GM21529 (cell line): ENCODE measurements around the gene NBPF9.
"Not testable (repeated sequence)": the region's sequence is repeated elsewhere in the genome, so short reads cannot be mapped to it uniquely, and the experiment has no call there.

Experiments used
- ATAC-seq: cut with Tn5 transposase; IDR thresholded peaks from one replicate; pipeline ENCODE4 v1.9.1; 2021; ENCODE audit not compliant: unreplicated experiment

NBPF9 gene

DNA sequence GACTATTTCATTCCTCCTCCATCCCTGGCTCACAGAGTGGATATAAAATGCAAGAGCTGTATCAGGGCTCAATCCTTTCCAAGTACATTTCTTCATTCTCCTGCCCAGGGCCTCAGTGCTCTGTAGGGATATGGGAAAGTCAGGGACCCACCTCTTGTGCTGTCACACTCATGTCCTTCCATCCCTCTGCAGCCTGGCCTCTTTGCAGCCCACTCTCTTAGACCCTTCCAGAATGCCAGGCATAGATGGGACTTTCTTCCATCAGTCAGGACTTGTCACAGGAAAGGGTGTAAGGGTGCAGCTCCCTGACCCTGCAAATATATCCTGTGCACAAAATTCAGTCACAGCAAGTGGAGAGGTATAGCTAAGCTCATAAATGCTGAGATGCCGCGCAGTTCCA, 86.7 kb downstream of the NBPF9 start:
- not testable (repeated sequence) for ATAC-seq

DNA sequence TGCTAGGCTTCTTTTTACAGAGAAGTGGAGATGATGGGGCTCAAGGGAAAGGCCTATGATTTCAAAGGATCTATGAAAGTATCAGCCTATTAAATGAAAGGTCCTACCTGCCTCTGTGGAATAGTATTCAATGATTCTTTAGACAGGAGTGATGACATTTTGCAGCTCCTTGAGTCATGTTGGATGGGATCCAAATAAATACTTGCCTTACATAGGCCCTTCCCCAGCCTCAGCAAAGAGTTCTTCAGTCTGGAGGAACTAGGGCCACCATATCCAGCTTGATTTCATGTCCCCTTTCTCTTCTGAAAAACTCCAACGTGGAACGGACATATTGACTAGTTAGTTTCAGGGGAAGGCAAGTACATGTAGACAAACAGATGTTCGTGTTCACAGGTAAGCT, 87.8 kb downstream of the NBPF9 start:
- ATAC-seq, result not testable (repeated sequence)

DNA sequence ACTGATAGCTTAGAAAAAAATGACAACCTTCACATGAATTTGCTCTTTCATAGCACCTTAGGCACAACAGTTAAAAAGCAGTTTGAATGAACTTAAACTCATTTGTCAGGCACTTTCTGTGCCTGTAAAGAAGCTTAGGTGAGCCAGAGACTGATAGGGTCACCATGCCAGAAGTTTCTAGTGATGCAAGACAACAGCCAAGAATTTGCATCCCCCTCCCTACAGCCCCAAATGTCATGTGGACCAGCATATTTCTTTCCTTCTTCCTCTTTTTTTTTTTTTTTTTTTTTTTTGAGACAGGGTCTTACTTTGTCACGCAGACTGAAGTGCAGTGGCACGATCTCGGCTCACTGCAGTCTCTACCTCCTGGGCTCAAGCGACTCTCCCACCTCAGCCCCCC, 89.8 kb downstream of the NBPF9 start:
- ATAC-seq, result not testable (repeated sequence)

DNA sequence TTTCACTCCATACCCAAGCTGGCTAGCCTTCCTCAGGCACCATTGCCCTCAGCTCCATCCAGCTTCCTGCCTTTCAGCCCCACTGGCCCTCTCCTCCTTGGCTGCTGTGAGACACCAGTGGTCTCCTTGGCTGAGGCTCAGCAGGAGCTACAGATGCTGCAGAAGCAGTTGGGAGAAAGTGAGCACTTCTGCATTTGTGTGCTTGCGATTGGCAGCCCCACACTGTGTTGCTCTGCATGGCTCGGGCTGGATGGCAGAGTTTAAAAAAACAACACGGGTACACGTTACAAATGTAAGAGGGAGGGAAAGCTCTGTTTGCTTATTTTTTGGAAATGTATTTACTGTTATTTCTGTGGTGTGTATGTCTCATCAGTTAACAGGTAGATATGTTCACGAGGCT, 90.8 kb downstream of the NBPF9 start:
- ATAC-seq, result not testable (repeated sequence)

DNA sequence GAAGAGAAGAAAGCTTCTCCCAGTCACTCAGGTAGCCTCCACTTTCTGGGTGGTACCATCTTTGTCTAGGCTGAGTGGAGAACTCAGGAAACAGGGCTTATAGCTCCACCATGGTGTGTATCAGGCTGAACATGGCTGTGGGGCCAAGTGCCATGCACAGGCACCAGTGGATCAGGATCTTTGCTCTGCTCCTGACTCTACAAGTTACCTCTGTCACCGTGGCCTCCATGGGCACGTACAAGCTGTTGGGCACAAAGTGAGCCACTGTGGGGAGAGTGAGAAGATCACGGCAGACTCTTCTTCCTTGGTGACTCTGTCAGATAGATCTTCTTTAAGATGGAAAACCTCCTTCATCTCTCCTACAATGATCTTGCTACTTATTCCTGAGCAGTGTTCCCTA, 93.6 kb downstream of the NBPF9 start:
- not testable (repeated sequence) for ATAC-seq

DNA sequence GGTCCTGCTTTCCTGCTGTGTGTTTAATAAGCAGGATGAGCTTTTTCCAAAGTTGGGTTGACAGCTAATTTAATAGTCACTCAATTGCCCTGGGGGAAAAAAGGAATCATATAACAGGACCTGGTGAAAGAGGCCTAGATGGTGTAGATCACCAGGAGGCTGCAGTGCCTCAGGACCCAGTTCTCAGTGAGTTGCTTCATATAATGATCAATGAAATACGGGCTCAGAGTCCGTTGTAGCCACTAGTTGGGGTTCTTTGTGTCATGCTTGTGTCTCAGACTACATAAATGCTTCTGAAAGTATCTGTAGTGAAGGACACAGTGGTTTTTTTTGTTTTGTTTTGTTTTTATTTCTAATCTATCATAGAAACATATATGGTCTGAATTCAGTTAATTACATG, 94.6 kb downstream of the NBPF9 start:
- ATAC-seq, result not testable (repeated sequence)

DNA sequence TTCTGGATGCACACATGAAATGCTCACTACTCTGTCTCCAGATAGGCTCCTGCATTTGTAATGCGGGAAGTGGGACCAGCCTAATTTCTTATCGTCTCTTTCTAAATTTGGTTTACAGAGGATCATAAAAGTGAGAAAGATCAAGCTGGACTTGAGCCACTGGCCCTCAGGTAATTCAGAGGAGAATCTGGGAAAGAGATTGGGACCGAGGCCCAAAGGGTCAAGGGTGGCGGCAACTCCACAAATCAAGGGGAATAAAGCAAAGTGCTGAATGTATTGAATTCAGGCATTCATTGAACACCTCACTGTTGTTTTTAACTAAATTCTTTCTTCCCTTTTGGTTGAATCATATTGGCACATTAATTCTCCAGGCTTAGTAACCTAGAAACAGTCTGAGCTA, 95.0 kb downstream of the NBPF9 start:
- ATAC-seq, result not testable (repeated sequence)
